ENCODE data around the gene MS4A18. TPM values are rescaled to one million over a fixed set of nuclear protein-coding genes. Genes with fewer than 3 reads are reported as not detected.
"Not testable (repeated sequence)": the region's sequence is repeated elsewhere in the genome, so short reads cannot be mapped to it uniquely, and the experiment has no call there.

MS4A18 gene
- total RNA-seq, 1 donor from 2014 or later, result not detected

GRCh38 chr11:60753309-60753708, 28.8 kb downstream of the MS4A18 start:
- DNase-seq (ENCODE audit: low spot score), result no peak
- peaks cover 51% of the 10 kb centered on the region for H3K27me3 Mint-ChIP-seq (ENCODE audit: low read depth)
- H3K4me3 Mint-ChIP-seq (ENCODE audit: unreplicated experiment), result no peak overlapping the region
- H3K36me3 Mint-ChIP-seq (ENCODE audit: low read depth), result no peaks in the 10 kb centered on the region
- H3K27ac Mint-ChIP-seq (ENCODE audit: unreplicated experiment), result no peak overlapping the region
- no peaks in the 10 kb centered on the region for H3K4me1 Mint-ChIP-seq (ENCODE audit: low read depth)
- H3K9me3 Mint-ChIP-seq (ENCODE audit: low read depth), result no peaks in the 10 kb centered on the region
- TF ChIP-seq, protein P1, sequence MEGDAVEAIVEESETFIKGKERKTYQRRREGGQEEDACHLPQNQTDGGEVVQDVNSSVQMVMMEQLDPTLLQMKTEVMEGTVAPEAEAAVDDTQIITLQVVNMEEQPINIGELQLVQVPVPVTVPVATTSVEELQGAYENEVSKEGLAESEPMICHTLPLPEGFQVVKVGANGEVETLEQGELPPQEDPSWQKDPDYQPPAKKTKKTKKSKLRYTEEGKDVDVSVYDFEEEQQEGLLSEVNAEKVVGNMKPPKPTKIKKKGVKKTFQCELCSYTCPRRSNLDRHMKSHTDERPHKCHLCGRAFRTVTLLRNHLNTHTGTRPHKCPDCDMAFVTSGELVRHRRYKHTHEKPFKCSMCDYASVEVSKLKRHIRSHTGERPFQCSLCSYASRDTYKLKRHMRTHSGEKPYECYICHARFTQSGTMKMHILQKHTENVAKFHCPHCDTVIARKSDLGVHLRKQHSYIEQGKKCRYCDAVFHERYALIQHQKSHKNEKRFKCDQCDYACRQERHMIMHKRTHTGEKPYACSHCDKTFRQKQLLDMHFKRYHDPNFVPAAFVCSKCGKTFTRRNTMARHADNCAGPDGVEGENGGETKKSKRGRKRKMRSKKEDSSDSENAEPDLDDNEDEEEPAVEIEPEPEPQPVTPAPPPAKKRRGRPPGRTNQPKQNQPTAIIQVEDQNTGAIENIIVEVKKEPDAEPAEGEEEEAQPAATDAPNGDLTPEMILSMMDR (IDR thresholded peaks at IDR 0.05), result no peak

DNA sequence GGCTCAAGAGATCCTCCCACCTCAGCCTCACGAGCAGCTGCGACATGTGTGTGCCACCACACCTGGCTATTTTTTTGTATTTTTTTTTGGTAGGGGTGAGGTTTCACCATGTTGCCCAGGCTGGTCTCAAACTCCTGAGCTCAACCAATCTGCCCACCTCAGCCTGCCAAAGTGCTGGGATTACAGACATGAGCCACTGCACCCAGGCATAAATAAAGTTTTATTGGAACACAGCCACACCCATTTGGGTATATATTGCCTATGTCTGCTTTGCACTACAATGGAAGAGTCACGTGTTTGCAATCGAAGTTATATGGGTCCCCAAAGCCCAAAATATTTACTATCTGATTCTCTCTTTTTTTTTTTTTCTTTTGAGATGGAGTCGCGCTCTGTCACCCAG, 30.4 kb downstream of the MS4A18 start:
- H3K4me3 Mint-ChIP-seq (ENCODE audit: unreplicated experiment), result no peak overlapping the region
- no peaks in the 10 kb centered on the region for H3K9me3 Mint-ChIP-seq (ENCODE audit: low read depth)
- no peaks in the 10 kb centered on the region for H3K36me3 Mint-ChIP-seq (ENCODE audit: low read depth)
- no peak for DNase-seq (ENCODE audit: low spot score)
- peaks cover 62% of the 10 kb centered on the region for H3K27me3 Mint-ChIP-seq (ENCODE audit: low read depth)
- no peak overlapping the region for H3K27ac Mint-ChIP-seq (ENCODE audit: unreplicated experiment)
- no peaks in the 10 kb centered on the region for H3K4me1 Mint-ChIP-seq (ENCODE audit: low read depth)
- TF ChIP-seq, protein P1 (IDR thresholded peaks at IDR 0.05), result no peak

GRCh38 chr11:60756307-60757032, 31.9 kb downstream of the MS4A18 start, which contains the start of gene MS4A15:
MS4A15 (plus strand) TSS chr11:60756867; CDS start chr11:60763734, 6,867 bp downstream.
- DNase-seq (ENCODE audit: low spot score), result no peak
- TF ChIP-seq, protein P1 (IDR thresholded peaks at IDR 0.05), result peak; percentile 60
- no peak within 1 kb of the TSS for H3K27ac Mint-ChIP-seq (ENCODE audit: unreplicated experiment)
- no peaks in the 10 kb centered on the region for H3K4me1 Mint-ChIP-seq (ENCODE audit: low read depth)
- peaks cover 67% of the 10 kb centered on the region for H3K27me3 Mint-ChIP-seq (ENCODE audit: low read depth)
- H3K4me3 Mint-ChIP-seq (ENCODE audit: unreplicated experiment), result no peak within 1 kb of the TSS
- no peaks in the 10 kb centered on the region for H3K9me3 Mint-ChIP-seq (ENCODE audit: low read depth)
- H3K36me3 Mint-ChIP-seq (ENCODE audit: low read depth), result no peaks in the 10 kb centered on the region

DNA sequence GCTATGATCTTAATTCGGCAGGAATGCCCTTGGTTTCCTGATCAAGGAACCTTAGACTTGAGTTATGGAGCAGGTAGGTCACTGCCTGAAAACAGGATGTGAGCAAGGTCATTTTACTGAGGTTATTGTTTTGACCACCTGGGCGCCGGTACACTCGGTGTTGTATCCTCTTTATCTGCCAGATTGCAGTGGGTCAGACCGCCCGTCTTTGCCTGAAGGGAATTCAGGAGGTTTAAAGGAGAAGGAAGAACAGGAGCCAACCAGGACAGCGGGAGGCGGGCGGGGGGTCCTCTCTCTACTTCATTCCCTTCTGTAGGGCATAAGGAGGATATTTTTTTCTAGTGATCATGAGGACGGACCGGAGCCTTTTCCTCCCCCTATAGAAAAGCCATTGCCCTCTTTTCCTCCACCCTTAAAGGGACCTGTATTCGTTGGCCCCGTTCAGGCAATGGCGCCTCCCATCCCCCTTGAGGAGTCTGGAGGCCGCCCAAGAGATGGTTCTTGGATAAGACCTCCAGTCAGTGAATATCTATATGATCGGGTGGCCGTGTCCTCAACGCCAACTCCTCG, 32.8 kb downstream of the MS4A18 start:
- no peak overlapping the region for H3K27ac Mint-ChIP-seq (ENCODE audit: unreplicated experiment)

GRCh38 chr11:60758671-60759070, 34.2 kb downstream of the MS4A18 start:
- H3K27me3 Mint-ChIP-seq (ENCODE audit: low read depth), result peaks cover 54% of the 10 kb centered on the region
- DNase-seq (ENCODE audit: low spot score); H3K4me1 Mint-ChIP-seq (ENCODE audit: low read depth); H3K27ac Mint-ChIP-seq (ENCODE audit: unreplicated experiment); H3K36me3 Mint-ChIP-seq (ENCODE audit: low read depth); H3K9me3 Mint-ChIP-seq (ENCODE audit: low read depth); H3K4me3 Mint-ChIP-seq (ENCODE audit: unreplicated experiment): not testable (repeated sequence)

More for the DNA sequence above, 32.8 kb downstream of the MS4A18 start:
- no peak for DNase-seq (ENCODE audit: low spot score)
- Mint-ChIP-seq H3K27me3 (ENCODE audit: low read depth) (peaks cover 62% of the 10 kb centered on the region), H3K4me1 (ENCODE audit: low read depth) (no peaks in the 10 kb centered on the region), H3K9me3 (ENCODE audit: low read depth) (no peaks in the 10 kb centered on the region), H3K36me3 (ENCODE audit: low read depth) (no peaks in the 10 kb centered on the region), H3K4me3 (ENCODE audit: unreplicated experiment) (no peak overlapping the region)
- TF ChIP-seq, protein P1 (IDR thresholded peaks at IDR 0.05), result no peak

DNA sequence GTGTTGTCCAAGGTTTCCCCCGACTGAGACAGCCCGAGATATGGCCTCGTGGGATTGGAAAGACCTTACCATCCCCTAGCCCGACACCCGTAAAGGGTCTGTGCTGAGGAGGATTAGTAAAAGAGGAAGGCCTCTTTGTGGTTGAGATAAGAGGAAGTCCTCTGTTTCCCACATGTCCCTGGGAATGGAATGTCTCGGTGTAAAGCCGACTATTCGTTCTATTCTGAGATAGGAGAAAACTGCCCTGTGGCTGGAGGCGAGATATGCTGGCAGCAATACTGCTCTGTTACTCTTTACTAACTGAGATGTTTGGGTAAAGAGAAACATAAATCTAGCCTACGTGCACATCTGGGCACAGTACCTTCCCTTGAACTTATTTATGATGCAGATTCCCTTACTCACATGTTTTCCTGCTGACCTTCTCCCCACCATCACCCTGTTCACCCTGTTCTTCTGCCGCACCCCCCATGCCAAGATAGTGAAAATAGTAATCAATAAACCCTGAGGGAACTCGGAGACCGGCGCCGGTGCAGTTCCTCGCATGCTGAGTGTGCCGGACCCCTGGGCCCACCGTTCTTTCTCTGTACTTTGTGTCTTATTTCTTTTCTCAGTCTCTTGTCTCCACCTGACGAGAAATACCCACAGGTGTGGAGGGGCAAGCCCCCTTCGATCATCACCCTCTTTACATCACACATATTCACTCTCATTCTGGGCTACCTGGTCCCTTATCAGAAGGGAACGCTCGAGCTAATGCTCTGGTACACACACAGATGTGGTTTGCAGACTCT, 35.1 kb downstream of the MS4A18 start:
- not testable (repeated sequence) for H3K36me3 Mint-ChIP-seq (ENCODE audit: low read depth); H3K4me3 Mint-ChIP-seq (ENCODE audit: unreplicated experiment); H3K9me3 Mint-ChIP-seq (ENCODE audit: low read depth); H3K4me1 Mint-ChIP-seq (ENCODE audit: low read depth); H3K27ac Mint-ChIP-seq (ENCODE audit: unreplicated experiment); DNase-seq (ENCODE audit: low spot score)
- peaks cover 56% of the 10 kb centered on the region for H3K27me3 Mint-ChIP-seq (ENCODE audit: low read depth)
